Subcutaneous abdominal adipose tissue (tissue), 5 donors: ENCODE measurements around the gene ARSB.

ENCODE experiments used
- H3K27ac ChIP-seq: one replicate; pipeline ENCODE4 v1.7.0; 2013; ENCODE audit warnings: low read depth, mild to moderate bottlenecking, inconsistent platforms, low read length, moderate library complexity
- H3K27me3 ChIP-seq, 5 donors: one replicate each; pipeline ENCODE4 v1.7.0; 2013; ENCODE audit warnings: low read length in 5 of 5, inconsistent platforms in 1 of 5; ENCODE audit not compliant: control insufficient read depth in 5 of 5, insufficient read depth in 4 of 5
- H3K36me3 ChIP-seq, 5 donors: one replicate each; pipeline ENCODE4 v1.7.0; 2013; ENCODE audit warnings: low read length in 5 of 5; ENCODE audit not compliant: control insufficient read depth in 5 of 5, insufficient read depth in 5 of 5
- H3K4me1 ChIP-seq, 5 donors: one replicate each; pipeline ENCODE4 v1.7.0; 2013; ENCODE audit warnings: low read length in 5 of 5, mild to moderate bottlenecking in 3 of 5, moderate library complexity in 1 of 5; ENCODE audit not compliant: control insufficient read depth in 5 of 5, insufficient read depth in 5 of 5
- H3K4me3 ChIP-seq, 5 donors: one replicate each; pipeline ENCODE4 v1.7.0; 2013; ENCODE audit warnings: low read length in 5 of 5, low read depth in 1 of 5
- H3K9ac ChIP-seq, 5 donors: one replicate each; pipeline ENCODE4 v1.7.0; 2013; ENCODE audit warnings: low read length in 5 of 5, mild to moderate bottlenecking in 4 of 5, moderate library complexity in 3 of 5
- H3K9me3 ChIP-seq, 5 donors: one replicate each; pipeline ENCODE4 v1.7.0; 2013; ENCODE audit warnings: low read length in 5 of 5; ENCODE audit not compliant: control insufficient read depth in 5 of 5
- donor health status: healthy.
- donor health status: healthy.
- donor health status: healthy.
- donor health status: healthy.
- donor health status: healthy.

ARSB gene

DNA sequence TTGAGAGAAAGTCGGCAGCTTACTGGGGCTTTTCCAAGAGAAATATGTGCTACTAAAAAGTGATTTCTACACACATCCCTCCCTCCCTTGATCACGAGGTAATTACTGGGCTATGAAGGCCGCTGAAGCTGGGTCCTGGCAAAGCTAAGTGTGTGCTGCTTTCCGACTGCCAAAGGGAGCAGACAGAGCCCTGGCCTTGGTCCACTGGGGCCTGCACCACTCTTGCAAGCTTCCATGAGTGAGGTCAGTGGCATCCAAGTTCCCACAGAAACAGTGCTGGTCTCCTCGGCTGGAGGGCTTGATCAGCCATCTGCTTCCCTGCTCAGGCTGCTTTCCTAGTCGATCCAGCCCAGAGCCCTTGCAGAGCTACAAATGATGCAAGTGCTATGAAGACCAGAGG, 181.8 kb downstream of the ARSB start:
- peak overlapping the region in 1 of 5 donors; percentile 38 for H3K4me3 ChIP-seq
- peaks cover 2 to 21% (median 14%) of the 10 kb centered on the region in 5 donors for H3K4me1 ChIP-seq
- H3K9ac ChIP-seq = no peak overlapping the region
- H3K27ac ChIP-seq = peak overlapping the region; percentile 38
- no peaks in the 10 kb centered on the region for H3K27me3 ChIP-seq
- no peaks in the 10 kb centered on the region for H3K9me3 ChIP-seq
- no peaks in the 10 kb centered on the region for H3K36me3 ChIP-seq

DNA sequence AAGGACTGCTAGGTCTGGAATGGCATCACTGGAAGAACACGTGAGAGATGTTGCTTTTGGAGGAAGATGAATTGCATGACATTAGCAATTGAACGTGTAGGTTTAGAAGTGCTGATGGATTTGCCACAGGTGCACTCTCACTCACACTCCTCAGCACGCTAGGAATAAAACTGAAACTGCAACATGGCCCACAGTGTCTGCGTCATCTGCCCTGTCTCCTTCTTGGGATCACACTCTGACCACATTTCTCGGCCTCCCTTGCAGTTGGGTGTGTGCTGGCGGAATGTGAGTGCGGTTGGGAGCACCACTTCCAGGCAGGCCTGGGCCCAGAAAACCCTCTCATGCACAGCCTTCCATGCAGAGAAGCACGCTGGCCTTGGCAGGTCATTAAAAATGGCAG, 183.7 kb downstream of the ARSB start:
- H3K4me3 ChIP-seq = no peak overlapping the region
- no peaks in the 10 kb centered on the region for H3K9me3 ChIP-seq
- no peaks in the 10 kb centered on the region for H3K36me3 ChIP-seq
- H3K27me3 ChIP-seq = no peaks in the 10 kb centered on the region
- H3K9ac ChIP-seq = no peak overlapping the region
- H3K27ac ChIP-seq = no peak overlapping the region
- H3K4me1 ChIP-seq = peaks cover 2 to 20% (median 12%) of the 10 kb centered on the region in 5 donors

DNA sequence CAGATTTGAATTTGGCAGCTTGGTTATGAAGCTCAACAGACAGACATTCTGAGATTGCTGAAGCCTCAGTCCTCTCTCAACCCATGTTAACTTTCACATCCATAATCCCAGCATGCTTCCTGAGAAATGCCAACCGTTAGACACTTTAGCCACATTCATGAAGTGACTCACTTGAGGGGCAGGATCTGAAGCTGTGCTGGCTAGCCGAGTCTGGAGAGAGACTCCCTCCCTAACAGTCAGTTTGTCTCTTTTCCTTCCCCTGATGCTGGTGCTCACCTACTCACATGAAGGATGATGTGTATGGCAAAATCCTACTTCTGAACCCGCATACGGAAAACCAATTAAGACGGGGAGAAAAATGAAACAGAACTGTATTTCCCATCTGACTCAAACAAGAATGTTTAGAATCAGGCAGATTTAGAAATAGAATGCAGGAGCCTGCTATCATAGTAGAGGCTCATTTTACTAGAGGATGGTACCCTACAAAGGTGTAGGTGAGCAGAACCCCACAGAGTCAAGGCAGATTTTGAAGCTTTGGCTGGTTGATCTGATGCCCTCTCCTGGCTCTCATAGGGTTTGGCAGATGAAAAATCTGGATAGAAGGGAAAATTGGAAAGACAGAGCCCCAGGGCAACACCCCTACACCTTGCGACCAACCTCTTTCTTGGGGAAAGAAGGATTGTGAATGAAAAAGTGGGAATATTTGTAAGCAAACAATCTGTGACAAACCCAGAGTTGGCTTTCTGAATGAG, 185.7 kb downstream of the ARSB start:
- Histone ChIP-seq H3K36me3 (no peaks in the 10 kb centered on the region), H3K27me3 (no peaks in the 10 kb centered on the region), H3K9me3 (no peaks in the 10 kb centered on the region), H3K4me1 (peaks cover 2 to 18% (median 12%) of the 10 kb centered on the region in 5 donors), H3K9ac (no peak overlapping the region), H3K4me3 (no peak overlapping the region), H3K27ac (no peak overlapping the region)

DNA sequence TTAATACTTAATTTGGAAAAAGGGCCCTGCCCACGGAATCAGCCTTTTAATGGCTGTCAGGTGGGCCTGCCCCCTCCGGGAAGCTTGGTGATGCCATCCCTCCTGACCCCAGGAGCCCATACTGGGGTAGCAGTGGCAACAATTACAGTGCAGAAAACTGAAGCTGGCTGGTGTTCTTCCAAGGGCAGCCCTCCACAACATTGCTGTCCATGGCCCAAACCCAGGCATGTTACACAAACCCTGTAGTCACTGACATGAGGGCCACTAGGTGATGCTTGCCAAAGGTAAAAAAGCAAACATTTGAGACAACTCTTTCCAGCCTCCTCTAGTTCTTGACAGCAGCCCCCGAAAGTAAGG, 186.5 kb downstream of the ARSB start:
- Histone ChIP-seq H3K27ac (no peak overlapping the region), H3K9me3 (no peaks in the 10 kb centered on the region), H3K4me3 (no peak overlapping the region), H3K9ac (no peak overlapping the region), H3K27me3 (no peaks in the 10 kb centered on the region), H3K4me1 (peaks cover 0 to 10% (median 8%) of the 10 kb centered on the region in 5 donors), H3K36me3 (no peaks in the 10 kb centered on the region)

DNA sequence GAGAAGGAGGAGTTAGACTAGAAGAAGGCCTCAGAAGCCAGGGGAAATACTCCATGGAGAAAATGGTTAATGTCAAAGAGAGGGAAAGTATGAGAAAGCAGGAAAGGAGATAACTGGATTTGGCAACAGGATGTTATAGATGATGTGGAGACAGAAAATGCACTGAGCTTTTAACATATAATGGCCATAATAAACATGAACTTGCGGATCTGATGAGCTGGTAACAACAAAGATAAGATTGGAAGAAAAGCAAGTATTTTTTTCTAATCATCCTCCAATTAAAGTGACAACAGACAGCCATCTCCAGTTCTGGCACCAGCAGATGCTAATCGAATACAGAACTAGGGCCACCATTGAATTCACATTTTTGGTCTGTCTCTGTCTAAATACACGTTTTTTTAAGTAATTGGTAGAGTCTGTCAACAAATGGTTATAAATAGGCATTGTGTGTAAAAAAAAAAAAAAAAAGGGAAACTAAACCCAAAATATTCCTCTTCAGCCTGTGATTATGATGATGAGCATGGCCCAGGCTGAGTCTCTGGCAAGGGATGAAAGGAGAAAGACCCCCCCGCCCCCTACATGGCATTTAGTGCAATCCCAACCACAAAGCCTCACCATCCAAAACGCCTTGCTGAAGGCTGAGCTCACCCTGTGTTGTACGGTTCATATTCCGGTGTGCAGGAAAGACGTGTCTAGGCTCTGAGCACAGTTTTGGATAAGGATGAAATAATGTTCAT, 187.0 kb downstream of the ARSB start:
- Histone ChIP-seq H3K4me3 (no peak overlapping the region), H3K9ac (no peak overlapping the region), H3K4me1 (peaks cover 0 to 4% (median 3%) of the 10 kb centered on the region in 5 donors), H3K9me3 (no peaks in the 10 kb centered on the region), H3K27me3 (no peaks in the 10 kb centered on the region), H3K36me3 (no peaks in the 10 kb centered on the region), H3K27ac (no peak overlapping the region)

DNA sequence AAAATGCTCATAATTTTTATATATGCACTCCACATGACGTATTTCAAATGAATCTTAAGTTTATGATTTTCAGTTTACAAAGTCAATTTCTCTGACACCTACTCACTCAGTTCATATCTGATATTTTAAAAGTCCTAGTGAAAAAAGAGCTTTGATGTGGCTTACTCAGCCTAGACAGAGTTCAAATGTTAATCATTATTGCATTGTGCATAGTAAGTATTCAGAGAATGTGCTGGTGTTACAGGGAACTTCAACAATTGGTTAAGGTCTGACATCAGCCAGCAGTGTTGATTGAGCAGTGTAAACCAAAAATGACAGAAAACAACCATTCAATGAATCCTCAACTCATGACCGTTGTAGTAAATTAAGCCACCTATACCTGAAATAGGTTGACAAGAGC, 189.4 kb downstream of the ARSB start:
- H3K9me3 ChIP-seq = no peaks in the 10 kb centered on the region
- H3K4me1 ChIP-seq = no peaks in the 10 kb centered on the region
- no peak overlapping the region for H3K27ac ChIP-seq
- H3K36me3 ChIP-seq = no peaks in the 10 kb centered on the region
- no peak overlapping the region for H3K9ac ChIP-seq
- H3K27me3 ChIP-seq = no peaks in the 10 kb centered on the region
- H3K4me3 ChIP-seq = no peak overlapping the region

DNA sequence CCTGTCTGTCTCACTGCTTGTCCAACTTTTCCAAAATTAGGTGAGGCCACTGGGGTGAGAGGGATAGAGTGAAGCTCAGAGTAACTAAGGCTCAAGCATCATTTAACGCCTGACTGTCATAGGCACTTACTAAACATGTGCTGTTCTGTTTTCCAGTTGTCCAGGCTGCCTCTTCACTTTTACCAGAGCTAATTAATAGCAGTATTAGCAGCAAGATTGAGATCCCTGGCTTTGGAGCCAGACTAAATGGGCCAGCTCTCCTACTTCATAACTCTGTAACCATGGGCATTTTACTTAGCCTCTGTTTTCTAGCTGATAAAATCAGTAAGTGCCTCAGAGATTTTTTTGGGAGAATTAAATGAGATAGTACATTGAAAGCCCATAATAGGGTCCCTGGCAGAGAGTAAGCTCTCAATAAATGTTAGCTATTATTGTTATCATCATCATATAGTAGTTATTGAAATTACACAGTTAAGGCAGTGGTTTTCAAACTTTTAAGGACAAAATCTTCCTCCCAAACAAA, 190.4 kb downstream of the ARSB start:
- Histone ChIP-seq H3K4me1 (no peaks in the 10 kb centered on the region), H3K9me3 (no peaks in the 10 kb centered on the region), H3K27me3 (no peaks in the 10 kb centered on the region), H3K36me3 (no peaks in the 10 kb centered on the region), H3K27ac (no peak overlapping the region), H3K4me3 (no peak overlapping the region), H3K9ac (no peak overlapping the region)

DNA sequence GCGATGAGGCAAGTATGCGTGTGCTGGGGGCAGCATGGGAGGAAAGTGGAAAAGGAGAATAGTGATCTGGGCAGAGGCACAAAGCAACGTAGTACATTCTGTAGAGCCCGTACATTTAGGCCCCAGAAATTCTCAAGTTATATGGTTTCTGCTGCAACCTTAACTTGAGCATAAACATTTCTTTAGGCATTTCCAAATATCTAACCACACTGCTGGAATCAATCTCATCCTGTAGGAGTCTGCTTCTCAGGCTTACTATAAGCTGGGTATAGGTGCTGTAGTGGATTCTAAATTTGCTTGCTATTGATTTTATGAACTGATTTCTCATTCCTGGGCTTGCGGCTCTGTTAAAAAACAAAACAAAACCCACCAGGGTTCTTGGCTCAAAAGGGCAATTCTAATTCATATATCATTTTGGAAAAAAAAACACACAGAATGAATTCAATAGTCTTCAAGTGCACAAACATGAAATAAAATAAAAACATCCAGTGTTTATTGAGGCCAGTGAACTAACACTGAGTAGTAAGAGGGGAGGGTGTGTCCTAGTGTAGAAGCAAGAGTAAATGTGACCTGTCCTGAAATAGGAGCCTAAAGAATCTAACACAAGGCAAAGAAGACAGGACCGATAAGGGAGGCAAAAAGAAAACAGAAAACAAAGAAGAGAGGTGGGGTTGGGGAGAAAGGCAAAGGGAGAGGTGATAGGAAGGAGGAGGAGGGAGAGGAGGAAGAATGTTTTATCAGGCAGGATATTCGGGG, 191.0 kb downstream of the ARSB start:
- H3K27ac ChIP-seq = no peak overlapping the region
- H3K9me3 ChIP-seq = no peaks in the 10 kb centered on the region

DNA sequence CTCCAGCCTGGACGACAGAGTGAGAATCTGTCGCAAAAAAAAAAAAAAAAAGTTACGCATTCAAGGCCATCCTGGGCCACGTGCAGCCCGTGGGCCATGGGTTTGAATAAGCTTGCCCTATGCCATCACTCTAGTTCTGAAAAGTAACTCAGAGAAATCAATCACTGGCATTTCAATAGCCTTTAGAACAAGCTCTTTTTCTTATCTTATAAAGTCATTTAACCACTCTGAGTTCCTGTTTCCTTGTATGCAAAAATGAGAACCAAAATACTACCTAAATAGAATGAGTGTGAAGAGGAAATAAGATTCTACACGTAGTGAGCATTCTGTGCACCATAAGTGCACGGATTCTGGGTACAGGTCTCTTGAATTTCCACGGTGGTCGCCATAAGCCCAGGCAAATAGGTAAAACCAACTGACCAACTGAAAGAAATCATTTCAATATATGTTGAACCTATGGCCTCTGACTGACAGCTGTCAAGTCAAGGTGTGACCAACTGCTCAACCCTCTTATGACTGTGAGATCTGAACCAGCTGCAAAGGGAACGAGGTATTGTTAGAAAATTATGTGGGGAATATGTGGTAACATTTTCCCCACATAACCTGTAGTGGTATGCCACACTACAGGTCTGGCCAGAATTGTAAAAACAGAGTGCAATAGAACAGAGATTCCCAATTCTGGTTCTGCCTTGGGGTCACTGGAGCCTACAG, 192.6 kb downstream of the ARSB start:
- H3K4me3 ChIP-seq = no peak overlapping the region
- no peaks in the 10 kb centered on the region for H3K27me3 ChIP-seq
- H3K27ac ChIP-seq = no peak overlapping the region

More for the DNA sequence above, 191.0 kb downstream of the ARSB start:
- Histone ChIP-seq H3K9ac (no peak overlapping the region), H3K4me3 (no peak overlapping the region), H3K4me1 (no peaks in the 10 kb centered on the region), H3K27me3 (no peaks in the 10 kb centered on the region), H3K36me3 (no peaks in the 10 kb centered on the region)

More for the DNA sequence above, 192.6 kb downstream of the ARSB start:
- peaks cover 0 to 9% (median 8%) of the 10 kb centered on the region in 5 donors for H3K4me1 ChIP-seq
- no peak overlapping the region for H3K9ac ChIP-seq
- H3K36me3 ChIP-seq = no peaks in the 10 kb centered on the region
- no peaks in the 10 kb centered on the region for H3K9me3 ChIP-seq
